GM19397 (cell line): ENCODE data around the gene CARD18.
"Not testable (repeated sequence)": the region's sequence is repeated elsewhere in the genome, so short reads cannot be mapped to it uniquely, and the experiment has no call there.

Experiments
- ATAC-seq: cut with Tn5 transposase; IDR thresholded peaks from one replicate; pipeline ENCODE4 v1.9.1; 2021; ENCODE audit warnings: mild to moderate bottlenecking, moderate library complexity; ENCODE audit not compliant: unreplicated experiment

The CARD18 gene

DNA sequence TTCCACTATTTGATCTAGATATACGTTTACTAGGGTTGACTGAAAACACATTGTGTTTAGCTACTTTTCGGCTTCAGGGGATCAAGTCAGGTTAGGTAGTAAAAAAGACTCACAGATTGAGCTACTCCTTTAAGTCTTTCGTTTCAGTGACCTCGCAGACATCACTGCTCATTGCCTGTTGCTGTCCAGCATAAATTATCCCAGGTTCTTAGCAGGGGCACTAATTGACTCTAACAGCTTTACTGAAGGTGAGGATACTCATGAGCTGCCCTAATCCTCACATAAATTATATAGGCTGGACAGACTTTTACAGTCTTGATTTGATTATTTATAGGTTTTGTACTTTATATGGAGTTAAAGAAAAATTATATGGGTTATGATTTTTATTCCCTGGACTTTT is 3.7 kb downstream of the CARD18 start:
- no peak for ATAC-seq

DNA sequence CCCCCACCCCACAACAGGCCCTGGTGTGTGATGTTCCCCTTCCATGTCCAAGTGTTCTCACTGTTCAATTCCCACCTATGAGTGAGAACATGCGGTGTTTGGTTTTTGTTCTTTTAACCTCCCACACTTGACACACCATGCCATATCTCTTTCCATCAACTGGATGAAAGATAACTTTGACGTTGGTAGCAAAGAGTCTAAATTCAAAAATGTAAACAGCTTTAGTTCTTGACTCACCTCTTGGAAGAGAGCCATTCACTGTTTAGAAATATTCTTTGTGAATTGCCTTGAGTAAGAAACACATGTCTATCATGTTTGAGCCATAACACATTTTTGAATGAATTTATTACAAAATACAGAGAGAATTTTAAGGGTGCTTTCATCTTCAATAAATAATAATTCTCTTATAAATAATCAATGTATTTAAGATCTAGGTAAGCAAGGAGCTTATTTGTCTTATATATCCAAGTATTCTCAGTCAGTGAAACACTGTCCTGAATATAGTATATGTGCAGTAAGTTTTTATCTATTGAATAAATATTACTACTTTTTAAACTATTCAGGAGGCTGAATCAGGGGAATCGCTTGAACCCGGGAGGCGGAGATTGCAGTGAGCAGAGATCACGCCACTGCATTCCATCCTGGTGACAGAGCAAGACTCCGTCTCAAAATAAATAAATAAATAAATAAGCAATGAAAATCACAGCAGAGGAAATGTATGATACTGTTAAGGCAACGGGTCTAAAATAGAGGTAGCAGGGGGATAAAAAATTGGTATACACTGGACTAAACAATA is 6.7 kb downstream of the CARD18 start:
- ATAC-seq, result no peak

DNA sequence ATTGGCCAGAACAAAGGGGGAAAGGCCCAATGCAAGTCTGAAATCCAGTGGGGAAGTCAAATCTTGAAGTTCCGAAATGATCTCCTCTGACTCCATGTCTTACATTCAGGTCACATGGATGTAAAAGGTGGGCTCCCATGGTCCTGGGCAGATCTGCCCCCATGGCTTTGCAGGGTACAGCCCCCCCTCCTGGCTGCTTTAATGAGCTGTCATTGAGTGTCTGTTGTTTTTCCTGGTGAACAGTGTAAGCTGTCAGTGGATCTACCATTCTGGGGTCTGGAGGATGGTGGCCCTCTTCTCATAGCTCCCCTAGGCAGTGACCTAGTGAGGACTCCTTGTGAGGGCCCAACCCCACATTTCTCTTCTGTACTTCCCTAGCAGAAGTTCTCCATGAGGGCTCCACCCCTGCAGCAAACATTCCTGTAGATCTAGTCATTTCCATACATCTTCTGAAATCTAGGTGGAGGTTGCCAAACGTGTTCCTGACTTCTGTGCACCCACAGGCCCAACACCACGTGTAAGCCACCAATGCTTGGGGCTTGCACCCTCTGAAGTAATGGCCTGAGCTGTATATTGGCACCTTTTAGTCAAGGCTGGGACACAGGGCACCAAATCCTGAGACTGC is 9.3 kb downstream of the CARD18 start:
- no peak for ATAC-seq

GRCh38 chr11:105124756-105125155 is 14.8 kb downstream of the CARD18 start:
- no peak for ATAC-seq

DNA sequence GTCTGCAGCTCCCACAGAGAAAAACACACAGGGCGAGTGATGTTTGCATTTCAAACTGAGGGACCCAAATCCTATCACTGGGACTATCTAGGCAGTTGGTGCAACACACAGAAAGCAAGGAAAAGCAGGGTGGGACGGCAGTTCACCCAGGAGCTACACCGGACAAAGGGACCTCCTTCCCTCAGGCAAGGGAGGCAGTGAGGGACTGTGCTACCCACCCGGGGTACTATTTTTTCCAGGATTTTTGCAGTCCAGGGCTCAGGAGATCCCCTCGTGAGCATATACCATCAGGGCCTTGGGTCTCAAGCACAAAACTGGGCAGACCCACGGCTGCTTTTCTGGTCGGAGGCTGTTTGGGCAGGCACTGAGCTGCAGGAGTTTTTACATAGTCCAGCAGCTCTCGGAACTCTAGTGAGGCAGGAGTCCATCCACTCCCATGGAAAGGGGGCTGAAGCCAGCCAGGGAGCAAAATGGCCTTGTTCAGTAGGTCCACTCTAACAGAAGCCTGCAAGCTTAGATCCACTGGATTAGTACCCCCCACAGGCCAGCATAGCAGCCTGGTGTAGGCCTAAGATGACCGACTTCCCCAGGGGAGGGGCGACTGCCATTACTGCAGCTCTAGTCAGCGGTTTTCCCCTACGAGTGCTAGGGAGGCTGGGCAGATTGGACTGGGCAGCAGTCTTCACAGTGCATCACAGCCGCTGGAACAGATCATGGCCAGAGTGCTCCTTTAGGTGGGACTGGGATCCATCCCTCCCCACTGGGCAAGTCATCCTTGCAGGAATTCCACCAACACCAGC is 28.2 kb downstream of the CARD18 start:
- no peak for ATAC-seq

GRCh38 chr11:105110688-105111030 is 28.9 kb downstream of the CARD18 start:
- no peak for ATAC-seq

- no peak for ATAC-seq
Measured at GRCh38 chr11:105109855-105110687, 29.5 kb downstream of the CARD18 start.

DNA sequence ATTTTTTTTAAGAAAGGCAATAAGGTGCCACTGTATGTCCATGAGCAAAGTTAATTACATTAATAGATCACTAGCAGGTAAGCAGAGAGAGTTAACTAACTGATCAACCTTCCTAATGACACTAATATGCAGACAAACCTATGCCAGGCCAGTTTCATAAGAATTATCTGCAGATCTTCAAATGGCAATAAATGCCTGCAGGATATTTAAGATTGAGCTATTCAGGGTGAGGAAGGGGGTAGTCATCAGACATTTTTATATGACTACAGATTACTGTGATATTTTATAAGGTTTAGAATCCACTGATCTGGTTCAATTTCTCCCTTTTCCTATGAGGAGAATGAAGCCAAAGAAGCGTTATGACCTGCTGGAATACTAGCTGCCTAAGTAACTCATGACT is 30.2 kb downstream of the CARD18 start:
- ATAC-seq, result no peak

- ATAC-seq, result no peak
Measured at GRCh38 chr11:105108247-105108646, 31.3 kb downstream of the CARD18 start.

GRCh38 chr11:105107226-105107825 is 32.2 kb downstream of the CARD18 start:
- ATAC-seq, result not testable (repeated sequence)

DNA sequence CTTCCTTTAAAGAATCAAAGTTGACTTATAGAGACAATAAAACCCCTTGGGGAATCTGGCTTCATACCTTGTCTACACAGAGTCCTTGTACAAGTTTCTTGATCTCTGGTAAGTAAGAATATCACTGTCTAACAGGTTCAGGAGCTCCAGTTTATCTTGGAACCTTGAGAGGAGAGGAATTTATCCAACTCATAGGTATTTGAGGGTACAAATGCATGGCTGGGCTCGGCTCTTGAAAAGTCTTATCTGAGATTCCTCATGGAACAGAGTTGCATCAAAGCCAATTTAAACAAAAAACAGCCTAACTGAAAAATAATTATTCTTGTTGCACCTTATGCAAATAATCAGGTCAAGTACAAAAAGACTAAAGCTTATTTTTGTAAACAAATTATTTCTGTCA is 33.4 kb downstream of the CARD18 start:
- ATAC-seq, result no peak

GRCh38 chr11:105104292-105104691 is 35.3 kb downstream of the CARD18 start:
- ATAC-seq, result no peak

DNA sequence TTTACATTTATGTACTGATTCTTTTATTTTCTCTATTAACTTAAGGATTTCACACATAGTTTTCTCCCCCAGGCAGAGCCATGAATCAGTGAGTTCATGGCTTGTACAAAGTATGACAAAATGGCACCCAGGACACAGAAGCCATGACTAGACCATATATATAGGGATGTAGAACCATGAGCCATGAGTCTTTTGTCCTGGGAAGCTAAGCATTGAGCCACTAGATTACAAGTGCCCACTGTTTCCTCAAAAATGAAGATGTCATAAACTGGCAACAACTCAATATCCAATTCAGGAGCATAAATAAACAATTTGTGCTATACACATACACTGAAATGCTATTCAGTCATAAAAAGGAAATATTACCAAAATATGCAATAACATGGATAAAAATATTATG is 36.2 kb downstream of the CARD18 start:
- ATAC-seq, result no peak

- ATAC-seq, result not testable (repeated sequence)
Measured at GRCh38 chr11:105102079-105102581, 37.4 kb downstream of the CARD18 start.

- ATAC-seq, result no peak
Measured at GRCh38 chr11:105100981-105101630, 38.5 kb downstream of the CARD18 start.

DNA sequence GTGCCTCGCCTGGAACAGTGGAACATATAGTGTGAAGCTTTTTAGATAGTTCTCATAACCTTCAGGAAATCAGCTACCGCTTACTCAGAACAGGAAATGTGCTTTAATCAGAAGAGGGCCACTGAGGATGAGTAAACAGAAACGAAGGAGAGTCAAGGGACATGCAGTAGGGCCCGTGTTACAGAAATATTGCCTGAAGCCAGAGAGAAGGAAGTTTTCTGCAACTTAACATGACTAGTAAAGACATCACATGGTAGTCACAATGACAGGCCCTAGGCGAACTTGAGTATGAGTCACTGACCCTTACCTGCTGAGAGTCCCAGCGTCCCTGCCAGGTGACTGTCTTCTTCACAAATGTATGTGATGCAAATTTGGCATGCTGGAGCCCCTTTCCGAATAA is 39.4 kb downstream of the CARD18 start:
- ATAC-seq, result no peak

GRCh38 chr11:105099594-105099993 is 40.0 kb downstream of the CARD18 start:
- not testable (repeated sequence) for ATAC-seq

- ATAC-seq, result no peak
Measured at GRCh38 chr11:105092256-105093239, 47.0 kb downstream of the CARD18 start.
